ENCODE data around the gene SPRR4.

SPRR4 gene

GRCh38 chr1:152959801-152960451, 10.5 kb upstream of the SPRR4 start:
- no peak for DNase-seq (ENCODE audit: low read depth in 1 of 2, low spot score in 1 of 2)
- H3K4me3 ChIP-seq (replicated peaks; ENCODE audit: insufficient read depth, low read length), result no peak overlapping the region
- H3K27me3 ChIP-seq (ENCODE audit: insufficient read depth, poor library complexity, severe bottlenecking), result peaks cover 2% of the 10 kb centered on the region
- TF ChIP-seq GABPA (IDR thresholded peaks at IDR 0.05; ENCODE audit: low read depth) (no peak), POLR2AphosphoS5 (IDR thresholded peaks at IDR 0.05; ENCODE audit: low read depth) (no peak), CTCF (IDR thresholded peaks at IDR 0.05; ENCODE audit: insufficient read depth, low read length) (no peak), SPI1 (IDR thresholded peaks at IDR 0.05; ENCODE audit: borderline replicate concordance, low read depth) (no peak)
- TF ChIP-seq, protein P1, sequence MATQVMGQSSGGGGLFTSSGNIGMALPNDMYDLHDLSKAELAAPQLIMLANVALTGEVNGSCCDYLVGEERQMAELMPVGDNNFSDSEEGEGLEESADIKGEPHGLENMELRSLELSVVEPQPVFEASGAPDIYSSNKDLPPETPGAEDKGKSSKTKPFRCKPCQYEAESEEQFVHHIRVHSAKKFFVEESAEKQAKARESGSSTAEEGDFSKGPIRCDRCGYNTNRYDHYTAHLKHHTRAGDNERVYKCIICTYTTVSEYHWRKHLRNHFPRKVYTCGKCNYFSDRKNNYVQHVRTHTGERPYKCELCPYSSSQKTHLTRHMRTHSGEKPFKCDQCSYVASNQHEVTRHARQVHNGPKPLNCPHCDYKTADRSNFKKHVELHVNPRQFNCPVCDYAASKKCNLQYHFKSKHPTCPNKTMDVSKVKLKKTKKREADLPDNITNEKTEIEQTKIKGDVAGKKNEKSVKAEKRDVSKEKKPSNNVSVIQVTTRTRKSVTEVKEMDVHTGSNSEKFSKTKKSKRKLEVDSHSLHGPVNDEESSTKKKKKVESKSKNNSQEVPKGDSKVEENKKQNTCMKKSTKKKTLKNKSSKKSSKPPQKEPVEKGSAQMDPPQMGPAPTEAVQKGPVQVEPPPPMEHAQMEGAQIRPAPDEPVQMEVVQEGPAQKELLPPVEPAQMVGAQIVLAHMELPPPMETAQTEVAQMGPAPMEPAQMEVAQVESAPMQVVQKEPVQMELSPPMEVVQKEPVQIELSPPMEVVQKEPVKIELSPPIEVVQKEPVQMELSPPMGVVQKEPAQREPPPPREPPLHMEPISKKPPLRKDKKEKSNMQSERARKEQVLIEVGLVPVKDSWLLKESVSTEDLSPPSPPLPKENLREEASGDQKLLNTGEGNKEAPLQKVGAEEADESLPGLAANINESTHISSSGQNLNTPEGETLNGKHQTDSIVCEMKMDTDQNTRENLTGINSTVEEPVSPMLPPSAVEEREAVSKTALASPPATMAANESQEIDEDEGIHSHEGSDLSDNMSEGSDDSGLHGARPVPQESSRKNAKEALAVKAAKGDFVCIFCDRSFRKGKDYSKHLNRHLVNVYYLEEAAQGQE (IDR thresholded peaks at IDR 0.05; ENCODE audit: insufficient replicate concordance, low read depth), result no peak
- no peak overlapping the region for H3K27ac ChIP-seq (replicated peaks)

DNA sequence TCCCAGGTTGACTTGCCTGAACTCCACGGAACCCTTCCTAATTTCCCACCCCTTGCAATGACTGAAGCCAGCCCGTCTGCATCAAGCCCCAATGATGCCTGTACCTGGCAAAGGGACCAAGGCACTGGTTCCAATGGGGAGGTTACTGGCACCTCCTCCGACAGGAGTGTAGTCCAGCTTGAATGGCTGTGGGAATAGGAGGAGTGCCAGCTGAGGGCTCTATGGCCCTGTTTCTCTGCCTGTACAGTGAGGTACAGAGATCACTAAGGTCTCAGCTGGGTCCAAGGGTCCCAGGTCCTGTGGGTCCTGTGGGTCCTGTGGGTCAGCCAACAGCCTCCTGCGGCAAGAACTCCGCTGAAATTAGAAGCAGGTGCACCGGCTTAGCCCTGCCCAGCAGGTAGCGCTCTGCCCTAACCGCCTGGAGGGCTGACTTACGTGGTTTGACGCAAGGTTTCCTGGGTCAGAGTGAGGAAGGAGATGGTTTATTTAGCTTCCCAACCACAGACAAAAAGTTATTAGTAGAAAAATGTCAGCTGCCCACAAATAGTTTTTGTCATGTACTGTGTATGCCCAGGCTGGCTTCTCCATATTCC, 9.9 kb upstream of the SPRR4 start:
- Histone ChIP-seq H3K27me3 (ENCODE audit: insufficient read depth, poor library complexity, severe bottlenecking) (peaks cover 2% of the 10 kb centered on the region), H3K4me3 (replicated peaks; ENCODE audit: insufficient read depth, low read length) (no peak overlapping the region), H3K27ac (replicated peaks) (no peak overlapping the region)
- no peak for TF ChIP-seq GABPA (IDR thresholded peaks at IDR 0.05; ENCODE audit: low read depth)
- TF ChIP-seq CTCF (IDR thresholded peaks at IDR 0.05; ENCODE audit: insufficient read depth, low read length), result no peak
- TF ChIP-seq POLR2AphosphoS5 (IDR thresholded peaks at IDR 0.05; ENCODE audit: low read depth), result no peak
- TF ChIP-seq, protein P1 (IDR thresholded peaks at IDR 0.05; ENCODE audit: insufficient replicate concordance, low read depth), result no peak
- no peak for TF ChIP-seq SPI1 (IDR thresholded peaks at IDR 0.05; ENCODE audit: borderline replicate concordance, low read depth)
- DNase-seq (ENCODE audit: low read depth in 1 of 2, low spot score in 1 of 2), result no peak

DNA sequence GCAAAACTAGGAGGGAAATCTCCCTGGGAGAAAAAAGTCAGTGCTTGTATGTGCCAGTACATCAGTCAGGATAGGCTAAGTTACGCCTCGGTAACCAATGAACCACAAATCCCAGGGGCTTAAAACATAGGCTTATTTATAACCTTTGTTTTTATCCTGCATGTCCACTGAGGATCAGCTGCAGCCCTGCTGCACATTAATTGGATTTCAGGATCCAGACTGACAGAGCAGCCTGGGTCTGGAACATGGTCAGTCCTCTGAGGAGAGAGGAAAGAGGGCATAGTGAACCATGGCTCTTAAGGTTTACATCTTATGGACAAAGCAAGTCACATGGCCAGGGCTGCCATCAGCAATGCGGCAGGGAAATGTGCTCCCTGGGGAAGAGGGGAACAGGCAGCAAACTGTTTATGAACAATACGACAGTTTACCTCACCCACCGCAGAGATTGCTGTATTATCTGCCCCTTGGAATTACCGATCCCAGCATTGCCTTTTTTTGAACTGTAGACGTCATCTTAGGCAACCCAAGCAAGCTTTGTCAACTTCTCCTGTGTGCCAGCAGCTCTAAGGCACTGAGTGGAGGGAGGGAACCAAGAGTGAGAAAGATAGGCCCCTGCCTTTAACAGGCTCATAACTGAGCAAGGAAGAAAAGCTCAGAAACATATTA, 9.1 kb upstream of the SPRR4 start:
- peaks cover 2% of the 10 kb centered on the region for H3K27me3 ChIP-seq (ENCODE audit: insufficient read depth, poor library complexity, severe bottlenecking)
- no peak for DNase-seq (ENCODE audit: low read depth in 1 of 2, low spot score in 1 of 2)
- H3K27ac ChIP-seq (replicated peaks), result no peak overlapping the region
- no peak for TF ChIP-seq POLR2AphosphoS5 (IDR thresholded peaks at IDR 0.05; ENCODE audit: low read depth)
- TF ChIP-seq, protein P1 (IDR thresholded peaks at IDR 0.05; ENCODE audit: insufficient replicate concordance, low read depth), result no peak
- no peak for TF ChIP-seq CTCF (IDR thresholded peaks at IDR 0.05; ENCODE audit: insufficient read depth, low read length)
- TF ChIP-seq SPI1 (IDR thresholded peaks at IDR 0.05; ENCODE audit: borderline replicate concordance, low read depth), result no peak
- no peak for TF ChIP-seq GABPA (IDR thresholded peaks at IDR 0.05; ENCODE audit: low read depth)
- H3K4me3 ChIP-seq (replicated peaks; ENCODE audit: insufficient read depth, low read length), result no peak overlapping the region

Measured in HL-60 (cell line).